Measurements from ENCODE around the gene ETNPPL. TPM values are rescaled to one million over a fixed set of nuclear protein-coding genes. Genes with fewer than 3 reads are reported as not detected.

The ETNPPL gene
- total and polyA plus RNA-seq, 2 of the 4 experiments (the other 2 are of a cell fraction) = not detected

DNA sequence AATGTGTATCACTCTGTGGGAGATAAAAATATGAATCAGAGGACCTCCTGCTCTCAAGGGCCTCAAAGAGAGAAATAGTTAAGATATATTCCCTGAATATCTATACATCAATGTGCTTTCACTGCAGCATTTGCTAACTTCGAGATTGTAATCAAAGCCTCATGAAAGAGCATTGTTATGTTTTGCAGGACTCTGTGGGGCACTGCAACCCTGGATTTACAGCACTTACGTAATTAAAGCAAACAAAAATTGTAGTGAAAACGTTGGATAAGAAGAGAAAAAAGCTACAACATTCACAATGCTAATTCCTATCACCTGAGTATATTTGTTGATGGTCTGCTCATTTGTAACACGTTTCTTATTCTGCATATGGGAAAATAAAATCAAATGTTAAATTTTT, 48.0 kb downstream of the ETNPPL start:
- no peaks in the 10 kb centered on the region for H3K9me1 ChIP-seq (ENCODE audit: insufficient read depth, low read length)
- no peak overlapping the region for H3K14ac ChIP-seq (replicated peaks; ENCODE audit: low read depth, low read length)
- ATAC-seq (ENCODE audit: low read depth) (no peak), DNase-seq (no peak)
- no peaks in the 10 kb centered on the region for H4K20me1 ChIP-seq (ENCODE audit: insufficient read depth, low read length)
- H3K27ac ChIP-seq (ENCODE audit: insufficient read depth, low read length) = no peak overlapping the region
- no peak overlapping the region for H2AK5ac ChIP-seq (ENCODE audit: low read depth, low read length)
- H3K4me3 ChIP-seq (ENCODE audit: insufficient read depth, low read depth, low read length) = no peak overlapping the region
- TF ChIP-seq, protein P1, sequence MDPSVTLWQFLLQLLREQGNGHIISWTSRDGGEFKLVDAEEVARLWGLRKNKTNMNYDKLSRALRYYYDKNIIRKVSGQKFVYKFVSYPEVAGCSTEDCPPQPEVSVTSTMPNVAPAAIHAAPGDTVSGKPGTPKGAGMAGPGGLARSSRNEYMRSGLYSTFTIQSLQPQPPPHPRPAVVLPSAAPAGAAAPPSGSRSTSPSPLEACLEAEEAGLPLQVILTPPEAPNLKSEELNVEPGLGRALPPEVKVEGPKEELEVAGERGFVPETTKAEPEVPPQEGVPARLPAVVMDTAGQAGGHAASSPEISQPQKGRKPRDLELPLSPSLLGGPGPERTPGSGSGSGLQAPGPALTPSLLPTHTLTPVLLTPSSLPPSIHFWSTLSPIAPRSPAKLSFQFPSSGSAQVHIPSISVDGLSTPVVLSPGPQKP (IDR thresholded peaks at IDR 0.05; ENCODE audit: borderline replicate concordance, low read depth, low read length) = no peak
- TF ChIP-seq RCOR1 (IDR thresholded peaks at IDR 0.05; ENCODE audit: insufficient replicate concordance, low read length) = no peak
- no peak for TF ChIP-seq CEBPB (IDR thresholded peaks at IDR 0.05; ENCODE audit: low read depth, low read length)
- TF ChIP-seq CHD1 (IDR thresholded peaks at IDR 0.05; ENCODE audit: low read depth, low read length) = no peak
- no peak for TF ChIP-seq RAD21 (IDR thresholded peaks at IDR 0.05; ENCODE audit: low read length)
- no peak for TF ChIP-seq SMC3 (IDR thresholded peaks at IDR 0.05; ENCODE audit: low read depth, low read length)
- no peak for TF ChIP-seq NFE2L2 (IDR thresholded peaks at IDR 0.05; ENCODE audit: low read depth, low read length)
- TF ChIP-seq MAZ (IDR thresholded peaks at IDR 0.05; ENCODE audit: borderline replicate concordance, low read depth, low read length) = no peak
- TF ChIP-seq, protein P2, sequence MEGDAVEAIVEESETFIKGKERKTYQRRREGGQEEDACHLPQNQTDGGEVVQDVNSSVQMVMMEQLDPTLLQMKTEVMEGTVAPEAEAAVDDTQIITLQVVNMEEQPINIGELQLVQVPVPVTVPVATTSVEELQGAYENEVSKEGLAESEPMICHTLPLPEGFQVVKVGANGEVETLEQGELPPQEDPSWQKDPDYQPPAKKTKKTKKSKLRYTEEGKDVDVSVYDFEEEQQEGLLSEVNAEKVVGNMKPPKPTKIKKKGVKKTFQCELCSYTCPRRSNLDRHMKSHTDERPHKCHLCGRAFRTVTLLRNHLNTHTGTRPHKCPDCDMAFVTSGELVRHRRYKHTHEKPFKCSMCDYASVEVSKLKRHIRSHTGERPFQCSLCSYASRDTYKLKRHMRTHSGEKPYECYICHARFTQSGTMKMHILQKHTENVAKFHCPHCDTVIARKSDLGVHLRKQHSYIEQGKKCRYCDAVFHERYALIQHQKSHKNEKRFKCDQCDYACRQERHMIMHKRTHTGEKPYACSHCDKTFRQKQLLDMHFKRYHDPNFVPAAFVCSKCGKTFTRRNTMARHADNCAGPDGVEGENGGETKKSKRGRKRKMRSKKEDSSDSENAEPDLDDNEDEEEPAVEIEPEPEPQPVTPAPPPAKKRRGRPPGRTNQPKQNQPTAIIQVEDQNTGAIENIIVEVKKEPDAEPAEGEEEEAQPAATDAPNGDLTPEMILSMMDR (conservative IDR thresholded peaks at IDR 0.05; ENCODE audit: low read depth, low read length) = no peak
- no peak overlapping the region for H4K91ac ChIP-seq (ENCODE audit: insufficient read depth, low read depth, low read length)
- no peak overlapping the region for H4K8ac ChIP-seq (ENCODE audit: low read depth in 2 of 2, low read length in 2 of 2)
- H2BK120ac ChIP-seq (ENCODE audit: low read depth, low read length) = no peak overlapping the region
- ChIA-PET CTCF (no interaction called here), POLR2A (ENCODE audit: unreplicated experiment) (no interaction called here)
- H3K9ac ChIP-seq (ENCODE audit: low read depth, low read length) = no peak overlapping the region
- dilution Hi-C loops (cut with HindIII; ENCODE audit: low sequenced_read_pairs, unreplicated experiment) = no loop called here
- no peak overlapping the region for H2AK9ac ChIP-seq (replicated peaks; ENCODE audit: low read depth, low read length, poor library complexity)
- H3K4me1 ChIP-seq (ENCODE audit: control insufficient read depth, insufficient read depth, low read length) = no peaks in the 10 kb centered on the region
- in situ Hi-C loops (cut with MboI; ENCODE audit: low sequenced_read_pairs) = no loop called here
- no peak overlapping the region for H2BK15ac ChIP-seq (ENCODE audit: low read depth, low read length)
- no peaks in the 10 kb centered on the region for H3K79me1 ChIP-seq (ENCODE audit: low read depth in 1 of 2, low read length in 2 of 2)
- H3K18ac ChIP-seq (ENCODE audit: low read depth, low read length) = no peak overlapping the region
- no peak overlapping the region for H2BK20ac ChIP-seq (ENCODE audit: low read depth, low read length)
- no peaks in the 10 kb centered on the region; the same call in 1 of the 2 replicates for H3K27me3 ChIP-seq (ENCODE audit: control insufficient read depth, insufficient read depth, low read length)
- WGBS, 2 experiments (ENCODE audit: extremely low coverage in 2 of 2, insufficient read length in 1 of 2) = no CpG with 5 or more reads among the region's 4 CpGs
- H3K4me2 ChIP-seq (ENCODE audit: low read depth, low read length) = no peak overlapping the region
- no peaks in the 10 kb centered on the region for H3K9me3 ChIP-seq (ENCODE audit: control insufficient read depth, insufficient read depth, low read length)
- intact Hi-C loops (cut with micrococcal nuclease) = no loop called here
- no peak overlapping the region for H3K4ac ChIP-seq (ENCODE audit: low read depth, low read length)
- no TSS peak for BruUV-seq (replicated peaks)
- H2AFZ ChIP-seq (replicated peaks; ENCODE audit: low read length, poor library complexity) = no peak overlapping the region
- no peak overlapping the region for H3K23ac ChIP-seq (ENCODE audit: low read depth, low read length)
- H3K36me3 ChIP-seq (ENCODE audit: control insufficient read depth, insufficient read depth, low read length) = no peaks in the 10 kb centered on the region
- H4K5ac ChIP-seq (ENCODE audit: low read depth, low read length) = no peak overlapping the region
- H2BK5ac ChIP-seq (ENCODE audit: low read depth, low read length, poor library complexity, severe bottlenecking) = no peak overlapping the region
- no peak overlapping the region for H3K56ac ChIP-seq (ENCODE audit: extremely low read depth, insufficient read depth, low read length)
